Measurements from ENCODE around the gene HLF. TPM values are rescaled to one million over a fixed set of nuclear protein-coding genes. Genes with fewer than 3 reads are reported as not detected.

HLF gene
- total RNA-seq, 1 donor from 2014 or later, result 3.3 TPM

DNA sequence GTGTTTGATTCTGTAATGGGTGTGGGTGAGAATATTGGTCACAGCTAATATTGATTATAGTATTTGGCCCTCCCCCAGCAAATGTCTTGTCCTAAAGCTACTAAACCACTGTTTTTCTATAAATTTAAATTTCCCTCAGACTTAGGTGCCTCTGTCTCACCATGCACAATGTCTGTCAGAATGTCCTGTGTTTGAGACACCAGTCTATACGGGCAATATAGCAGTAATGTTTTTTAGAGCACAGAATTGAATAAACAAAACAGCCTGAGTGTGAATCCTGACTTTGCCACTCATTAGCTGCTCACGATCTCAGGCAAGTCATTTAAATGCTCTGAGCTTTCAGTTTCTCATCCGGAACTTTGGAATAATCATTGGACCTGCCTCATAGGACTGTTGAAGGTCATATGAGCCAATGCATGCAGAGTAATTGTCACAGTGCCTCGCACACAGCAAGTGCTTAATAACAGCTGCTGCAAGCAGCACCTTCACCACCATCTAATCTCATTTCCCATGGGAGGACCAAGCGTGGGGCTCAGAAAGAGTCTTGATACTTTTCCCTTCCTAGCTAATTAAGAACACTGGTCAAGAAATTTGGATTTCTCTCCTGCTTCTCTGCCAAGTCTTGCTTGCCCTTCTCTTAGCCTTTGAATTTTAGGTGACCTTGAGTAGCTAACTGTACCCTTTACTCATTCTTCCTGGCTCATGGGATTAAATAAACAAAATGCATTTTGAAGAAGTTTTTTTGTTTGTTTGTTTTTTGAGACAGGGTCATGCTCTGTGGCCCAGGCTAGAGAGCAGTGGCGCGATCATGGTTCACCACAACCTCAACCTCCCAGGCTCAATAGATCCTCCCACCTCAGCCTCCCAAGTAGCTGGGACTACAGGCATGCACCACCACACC is 9.8 kb downstream of the HLF start:
- DNase-seq (ENCODE audit: low spot score), result no peak

DNA sequence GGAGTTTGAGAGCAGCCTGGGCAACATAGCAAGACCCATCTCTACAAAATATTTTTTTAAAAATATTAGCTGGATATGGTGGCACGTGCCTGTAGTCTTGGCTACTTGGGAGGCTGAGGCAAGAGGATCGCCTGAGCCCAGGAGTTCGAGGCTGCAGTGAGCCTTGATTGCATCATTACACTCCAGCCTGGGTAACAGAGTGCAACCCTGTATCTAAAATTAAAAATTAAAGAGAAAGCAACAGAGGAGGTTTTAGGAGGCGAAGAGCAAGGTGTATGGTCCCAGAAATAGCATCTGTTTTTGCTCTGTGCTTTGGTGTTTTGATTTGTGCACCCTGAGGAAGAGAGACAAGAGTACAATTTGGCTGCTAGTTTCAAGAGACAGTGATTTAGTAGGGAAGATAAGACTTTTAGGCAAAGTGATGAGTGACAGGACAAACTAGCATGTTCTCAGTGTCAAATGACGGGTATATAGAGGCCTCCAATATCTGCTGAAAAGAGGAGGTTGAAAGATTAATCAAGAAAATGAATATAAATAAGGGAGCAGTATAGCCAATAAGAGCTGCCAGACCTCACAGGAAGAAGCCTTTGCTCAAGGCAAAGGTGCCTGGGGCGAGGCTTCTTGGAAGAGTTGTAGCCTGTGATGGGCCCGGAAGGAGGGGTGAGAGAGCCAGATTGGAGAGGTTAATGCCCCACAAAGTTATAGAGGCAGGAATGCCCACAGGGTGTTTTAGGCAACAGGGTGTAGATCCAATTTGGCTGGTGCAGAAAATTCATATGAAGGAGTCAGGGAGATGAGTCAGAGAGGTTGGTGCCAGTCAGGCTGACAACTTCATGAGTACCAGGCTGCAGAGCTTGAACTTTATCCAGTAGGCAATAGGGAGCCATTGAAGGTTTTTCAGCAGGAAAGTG is 11.4 kb downstream of the HLF start:
- no peak for DNase-seq (ENCODE audit: low spot score)

DNA sequence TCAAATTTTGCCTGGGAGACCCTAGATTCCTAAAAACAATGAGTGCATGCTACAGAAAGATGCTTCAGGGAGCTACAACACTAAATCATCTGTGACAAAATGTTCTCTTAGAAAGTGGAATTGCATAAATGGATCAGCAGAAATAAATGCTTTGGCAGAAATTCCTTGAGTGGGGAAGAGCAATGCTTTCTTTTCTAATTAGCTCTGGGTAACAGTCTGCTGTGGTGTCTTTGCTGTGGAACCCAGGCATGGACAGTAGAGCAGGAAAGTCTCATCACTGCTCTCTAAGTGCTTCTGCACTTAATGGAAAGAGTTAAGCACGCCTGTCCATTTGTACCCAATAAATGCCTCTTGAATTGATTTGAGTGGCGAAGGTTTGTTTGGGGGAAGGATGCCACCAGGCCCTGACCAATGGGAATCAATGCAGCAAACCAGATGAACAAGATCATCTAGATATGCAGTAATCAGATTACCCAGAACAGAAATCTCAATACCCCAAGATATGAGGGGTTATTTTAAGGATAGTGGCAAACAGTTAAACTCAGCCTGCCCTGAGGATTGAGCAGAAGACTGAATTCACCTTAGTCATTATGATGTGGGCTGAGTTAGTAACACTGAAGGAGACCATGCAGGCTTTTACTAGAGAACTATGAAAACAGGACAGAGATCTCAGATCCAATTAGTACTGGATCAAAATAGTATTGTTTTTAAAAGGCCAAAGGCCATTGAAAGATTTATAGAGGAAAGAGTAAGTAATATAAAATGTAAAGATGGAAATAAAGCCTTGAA is 13.6 kb downstream of the HLF start:
- no peak for DNase-seq (ENCODE audit: low spot score)

DNA sequence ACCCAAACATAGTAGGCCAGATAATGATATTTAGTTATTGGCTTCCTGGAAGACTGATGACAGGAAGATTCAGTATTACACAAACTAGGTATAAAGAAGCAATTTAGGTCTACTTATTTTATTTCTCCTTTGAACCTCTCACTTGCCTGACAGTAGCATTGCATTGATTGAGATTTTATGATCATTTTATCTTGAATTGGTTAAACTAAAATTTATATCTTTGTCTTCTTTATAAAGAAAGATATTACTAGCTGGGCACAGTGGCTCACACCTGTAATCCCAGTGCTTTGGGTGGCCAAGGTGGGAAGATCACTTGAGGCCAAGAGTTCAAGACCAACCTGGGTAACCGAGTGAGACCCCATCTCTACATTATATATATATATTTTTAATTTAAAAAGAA is 14.4 kb downstream of the HLF start:
- DNase-seq (ENCODE audit: low spot score), result no peak

DNA sequence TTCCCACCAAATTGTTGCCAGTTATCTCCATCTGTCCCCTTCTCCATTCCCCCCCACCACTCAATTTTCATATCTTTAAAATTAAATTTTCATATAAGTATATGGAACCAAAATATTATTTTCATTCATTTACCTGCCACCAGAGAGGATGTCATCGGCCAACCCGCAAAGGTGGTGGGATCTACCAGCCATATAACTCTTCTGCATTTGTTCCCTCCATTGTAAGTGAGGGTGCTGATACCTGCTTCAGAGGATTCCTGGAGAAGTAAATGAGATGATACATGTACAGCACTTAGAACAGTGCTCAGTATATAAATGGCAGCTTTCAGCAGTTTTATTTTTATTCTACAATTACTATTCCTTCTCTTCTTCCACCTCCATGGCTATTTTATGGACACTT is 15.0 kb downstream of the HLF start:
- DNase-seq (ENCODE audit: low spot score), result no peak

DNA sequence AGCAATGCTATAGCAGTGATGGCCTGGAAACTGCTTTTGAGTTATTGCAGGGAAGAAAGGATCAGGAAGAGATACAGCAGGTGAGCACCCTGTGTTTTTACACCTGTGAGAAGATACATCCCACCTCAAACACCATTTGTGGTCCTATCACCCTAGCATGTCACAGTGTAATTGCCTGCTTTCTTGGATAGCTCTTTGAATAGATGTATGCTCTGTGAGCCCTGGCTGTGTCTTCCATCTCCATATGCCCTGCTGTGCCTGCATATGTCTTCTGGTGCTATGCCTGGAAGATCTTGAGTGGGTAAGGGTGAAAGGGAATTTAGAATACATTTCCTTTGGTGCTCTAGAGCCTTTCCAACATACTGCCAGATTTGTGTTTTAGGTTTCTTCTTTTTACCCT is 15.5 kb downstream of the HLF start:
- DNase-seq (ENCODE audit: low spot score), result no peak

DNA sequence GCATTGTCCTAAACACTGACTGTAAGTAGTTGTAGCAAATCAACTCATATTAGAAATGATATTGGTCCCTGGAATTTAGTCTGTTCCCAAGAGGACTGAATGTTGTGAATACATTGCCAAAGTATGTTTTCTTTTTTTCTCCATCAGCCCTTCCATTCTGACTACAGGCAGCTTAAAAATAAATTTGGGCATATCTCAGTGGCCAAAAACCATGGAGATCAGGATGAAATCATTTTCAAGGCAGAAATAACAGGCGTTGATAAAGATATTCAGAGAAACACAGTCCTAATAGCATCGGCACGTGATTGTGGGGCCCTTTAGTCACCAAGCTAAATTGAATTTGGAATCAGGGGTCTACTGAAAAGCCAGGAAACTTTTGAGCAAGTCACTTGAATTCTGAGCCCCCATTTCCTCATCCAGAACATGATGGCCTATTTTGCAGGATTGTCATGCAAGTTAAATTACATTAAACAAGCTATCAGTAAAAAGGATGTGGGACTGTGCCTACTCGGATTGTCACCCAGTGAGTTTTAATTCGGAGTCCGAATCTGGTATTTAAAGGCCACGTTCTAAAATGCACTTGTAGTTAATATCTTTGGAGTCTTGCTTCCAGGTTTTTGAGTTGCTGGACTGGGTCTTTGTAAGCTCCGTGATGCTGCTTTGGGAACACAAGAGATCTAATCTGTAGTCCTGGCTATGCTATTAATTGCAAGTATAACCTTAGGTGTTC is 17.1 kb downstream of the HLF start:
- DNase-seq (ENCODE audit: low spot score), result no peak

DNA sequence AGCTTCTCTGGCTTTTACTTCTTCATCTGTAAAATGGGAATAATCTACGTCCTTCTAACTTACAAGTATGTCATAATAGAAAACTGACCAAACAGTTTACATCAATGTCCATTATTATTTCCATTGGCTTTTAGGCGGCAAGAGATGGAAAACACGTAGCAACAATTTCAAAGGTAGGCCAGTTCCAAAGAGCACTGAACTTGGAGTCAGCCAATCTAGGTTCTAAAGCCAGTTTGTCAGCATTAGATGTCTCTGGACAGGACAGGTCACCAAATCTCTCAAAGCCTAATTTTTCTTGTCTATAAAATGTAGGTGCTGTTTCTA is 17.6 kb downstream of the HLF start:
- no peak for DNase-seq (ENCODE audit: low spot score)

DNA sequence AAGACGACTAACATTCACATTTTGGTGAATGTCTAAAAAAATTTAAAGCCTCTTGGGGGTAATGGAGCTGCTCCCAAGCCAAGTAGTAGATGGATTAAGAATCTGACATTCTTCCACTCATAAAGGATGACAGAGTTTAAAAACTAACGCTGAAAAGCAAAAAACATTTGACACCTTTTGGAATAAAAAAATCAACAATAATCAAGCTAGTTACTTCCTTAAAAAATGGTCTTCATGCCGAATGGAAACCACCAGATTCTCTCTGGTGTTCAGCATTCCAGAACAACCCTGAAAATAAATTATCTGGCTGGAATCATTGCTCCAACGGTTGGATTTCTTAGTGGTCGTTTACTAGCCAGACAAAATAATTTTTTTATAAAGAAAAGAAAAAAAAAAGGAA is 18.0 kb downstream of the HLF start:
- DNase-seq (ENCODE audit: low spot score), result no peak

DNA sequence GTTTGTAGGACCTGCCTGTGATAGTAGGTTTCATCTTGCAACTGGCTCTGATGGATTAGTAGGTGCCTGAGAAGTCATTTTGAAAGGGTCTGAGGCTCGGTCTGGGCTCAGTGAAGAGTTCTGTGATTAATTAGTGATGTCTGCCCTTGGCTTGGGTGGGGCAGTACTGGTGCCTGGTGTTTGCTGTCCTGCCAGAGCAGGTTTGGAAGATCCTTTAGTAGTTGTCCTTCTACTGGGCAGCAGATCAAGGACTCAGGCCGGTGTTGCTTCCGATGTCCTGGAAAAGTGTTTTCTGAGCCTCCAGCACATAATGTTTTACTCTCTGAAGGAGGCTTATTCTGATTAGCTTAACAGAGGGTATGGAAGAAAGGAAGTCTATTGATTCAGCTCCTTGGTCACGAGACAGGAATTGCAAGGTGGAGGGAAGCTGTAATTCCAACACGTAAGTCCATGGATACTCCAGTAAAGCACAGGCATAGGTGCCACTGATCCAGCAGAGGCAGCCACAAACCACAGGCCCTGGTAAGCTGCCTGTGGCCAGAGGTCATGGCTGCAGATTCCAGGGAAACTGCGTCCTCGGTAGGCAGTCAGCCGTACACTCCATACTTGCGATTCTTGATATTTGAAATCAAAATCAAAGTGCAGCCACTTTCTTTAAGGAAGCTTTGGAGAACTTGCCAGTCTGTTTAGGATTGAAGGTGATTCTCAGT is 18.7 kb downstream of the HLF start:
- no peak for DNase-seq (ENCODE audit: low spot score)

DNA sequence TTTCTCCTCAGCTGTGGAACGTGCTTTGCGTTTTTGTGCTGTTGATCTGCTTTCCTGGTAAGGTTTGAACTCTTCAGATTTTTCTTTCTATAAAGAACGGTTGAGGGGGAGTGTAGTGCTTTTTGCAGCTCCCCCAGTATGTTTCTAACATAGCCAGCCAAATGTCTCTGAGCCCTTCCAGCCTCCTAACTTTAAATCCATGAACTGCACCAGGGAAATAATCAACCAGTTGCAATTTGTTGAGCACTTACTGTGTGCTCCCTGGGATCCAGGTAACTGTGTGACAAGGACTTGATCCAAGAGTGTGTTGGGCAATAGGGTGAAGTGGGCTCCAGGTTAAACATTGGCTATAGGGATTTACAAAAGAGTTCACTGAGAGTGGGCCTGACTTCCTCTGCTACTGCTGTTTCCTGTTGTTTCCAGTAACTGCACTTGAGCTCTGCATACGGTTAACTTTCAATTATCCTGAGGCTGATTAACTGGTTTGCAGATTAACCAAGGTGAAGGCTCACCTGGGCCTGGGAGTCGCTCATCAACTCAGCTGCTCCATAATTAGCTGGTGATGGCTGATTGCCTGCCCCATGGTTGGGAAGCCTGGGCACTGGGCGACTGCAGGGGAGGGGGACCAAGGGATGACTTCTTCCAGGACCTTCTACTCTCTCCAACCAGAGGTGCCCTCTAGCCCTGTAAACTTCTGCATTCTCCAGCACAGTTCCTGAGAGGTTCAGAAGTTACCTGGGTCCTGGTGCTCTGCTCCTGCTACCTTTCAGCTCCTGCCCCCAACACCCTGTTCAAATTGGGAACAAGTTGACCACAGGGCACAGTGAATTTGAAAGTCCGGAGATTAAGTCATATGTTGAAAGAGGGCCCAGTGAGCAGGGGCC is 19.5 kb downstream of the HLF start:
- no peak for DNase-seq (ENCODE audit: low spot score)

DNA sequence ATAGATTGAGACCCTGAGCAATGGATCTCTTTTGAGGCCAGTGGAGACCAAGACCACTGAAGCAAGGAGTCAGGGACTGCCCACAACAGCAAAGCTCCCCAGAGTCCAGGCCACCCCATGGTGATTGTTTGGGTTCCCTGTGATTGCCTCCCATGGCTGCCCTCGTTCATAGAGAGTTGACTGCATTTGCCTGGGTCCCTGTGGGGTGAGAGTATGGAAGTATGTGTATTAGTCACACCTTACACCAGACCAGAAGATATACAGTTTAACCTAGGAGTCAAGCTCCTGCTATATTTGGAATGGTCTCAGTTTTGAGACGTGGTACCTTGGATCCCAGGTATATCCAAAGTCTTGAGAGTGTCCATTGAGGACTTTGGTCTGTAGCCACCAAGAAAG is 20.2 kb downstream of the HLF start:
- DNase-seq (ENCODE audit: low spot score), result no peak

DNA sequence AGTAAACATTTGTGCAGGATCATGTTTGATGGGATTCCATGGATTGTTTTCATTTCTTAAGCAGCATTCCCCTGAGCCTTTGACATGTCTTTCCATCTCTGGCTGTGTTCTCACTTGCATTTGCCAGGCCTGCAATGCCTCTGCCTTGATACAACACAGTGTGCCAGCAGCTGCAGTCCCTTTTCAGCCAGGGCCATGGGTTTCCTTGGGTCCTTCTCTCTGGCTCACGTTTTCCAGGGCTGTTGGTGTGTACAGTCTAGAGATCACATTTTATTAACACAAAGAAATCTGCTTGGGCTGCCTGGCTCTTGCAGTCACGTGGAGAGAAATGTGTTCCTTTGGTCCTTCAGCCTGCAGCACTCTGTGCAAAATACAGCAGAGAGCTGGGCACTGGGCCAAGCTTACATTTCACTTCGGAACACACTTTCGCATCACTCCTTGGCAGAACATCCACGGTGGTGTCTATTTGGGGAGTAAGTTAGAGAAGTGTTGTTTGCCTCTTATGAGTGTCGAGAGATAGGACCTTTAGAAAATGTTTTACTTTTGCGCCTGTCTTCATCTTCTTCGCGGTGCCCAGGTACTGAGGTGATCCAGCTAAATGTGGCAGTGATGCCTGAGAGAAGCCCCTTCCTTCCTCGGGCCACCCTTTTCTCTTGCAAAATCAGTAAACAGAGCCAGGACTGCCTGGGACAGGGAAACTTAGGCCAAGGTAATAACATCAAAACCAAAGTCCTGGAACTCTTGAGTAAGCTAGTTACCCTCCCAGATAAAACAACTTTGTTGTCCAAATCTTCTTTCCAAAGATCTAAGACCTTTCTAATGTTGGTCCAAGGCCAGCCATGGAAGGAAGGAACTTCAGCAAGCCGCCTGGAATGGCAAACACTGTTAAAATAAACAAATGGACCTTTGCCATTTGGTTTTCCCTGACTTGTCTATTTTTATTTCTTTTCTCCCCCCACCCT is 20.9 kb downstream of the HLF start:
- DNase-seq (ENCODE audit: low spot score), result no peak

DNA sequence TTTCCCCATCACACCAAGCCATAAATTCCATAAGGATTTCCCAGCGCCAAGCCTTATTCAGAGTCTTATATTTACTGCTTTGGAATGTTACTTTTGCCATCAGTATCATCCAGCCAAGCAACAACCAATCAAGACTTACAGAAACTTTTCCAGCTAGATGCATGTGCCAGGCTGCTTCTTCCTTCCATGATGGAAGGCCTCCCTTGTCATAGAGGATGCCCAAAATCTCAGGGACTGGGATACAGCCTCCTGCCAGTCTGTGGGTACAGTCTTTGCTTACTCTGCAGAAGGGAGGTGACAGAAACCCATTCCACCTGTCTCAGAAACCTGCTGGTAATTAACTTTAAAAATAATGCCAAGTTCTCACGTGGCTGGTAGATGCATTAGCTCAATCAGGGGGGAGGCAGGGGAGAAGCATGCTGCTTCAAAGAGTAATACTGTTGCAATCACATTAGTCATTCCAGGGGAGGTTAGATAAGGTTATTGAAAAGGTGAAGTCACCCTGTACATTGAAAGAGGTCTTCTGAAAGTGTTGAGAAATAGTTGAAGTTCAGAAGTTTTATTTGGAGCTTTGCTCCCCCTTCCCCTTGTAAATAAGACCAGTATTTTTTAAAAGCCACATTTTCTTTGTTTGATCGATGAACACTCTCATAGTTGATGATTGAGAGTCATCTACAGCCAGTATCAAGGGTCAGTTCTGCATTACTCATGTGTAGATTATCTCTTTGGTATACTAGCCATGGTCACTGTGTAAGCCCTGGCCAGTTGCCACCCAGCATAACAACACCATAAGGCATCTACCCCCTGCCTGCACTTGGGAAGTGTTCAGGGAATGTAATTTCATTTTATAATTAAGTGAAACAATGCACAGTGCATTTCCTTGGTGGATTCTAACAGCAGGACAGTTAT is 22.2 kb downstream of the HLF start:
- DNase-seq (ENCODE audit: low spot score), result no peak

DNA sequence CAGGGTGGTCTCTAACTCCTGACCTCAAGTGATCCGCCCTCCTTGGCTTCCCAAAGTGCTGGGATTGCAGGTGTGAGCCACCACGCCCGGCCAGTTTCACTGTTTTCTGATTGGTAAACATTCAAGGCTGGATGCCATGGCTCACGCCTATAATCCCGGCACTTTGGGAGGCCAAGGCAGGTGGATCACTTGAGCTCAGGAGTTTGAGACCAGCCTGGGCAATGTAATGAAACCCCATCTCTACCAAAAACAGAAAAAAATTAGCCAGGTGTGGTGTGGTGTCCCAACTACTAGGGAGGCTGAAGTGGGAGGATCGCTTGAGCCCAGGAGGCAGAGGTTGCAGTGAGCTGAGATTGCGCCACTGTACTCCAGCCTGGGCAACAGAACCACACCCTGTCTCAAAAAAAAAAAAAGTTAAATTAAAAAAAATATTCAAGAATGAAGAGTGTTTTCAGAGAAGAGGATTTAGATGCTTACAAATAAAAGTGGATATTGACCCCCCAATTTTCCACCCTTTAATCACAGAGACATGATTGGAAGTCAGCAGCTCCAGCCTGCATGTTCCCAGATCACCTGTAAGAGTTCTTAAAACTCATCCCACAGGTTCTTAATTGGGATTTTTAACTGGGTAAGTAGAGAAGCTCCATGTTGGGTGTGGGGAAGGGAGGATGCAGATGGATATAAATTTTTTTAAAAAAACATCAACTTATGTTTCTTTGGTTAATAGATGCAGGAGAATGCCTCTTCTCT is 23.8 kb downstream of the HLF start:
- no peak for DNase-seq (ENCODE audit: low spot score)

DNA sequence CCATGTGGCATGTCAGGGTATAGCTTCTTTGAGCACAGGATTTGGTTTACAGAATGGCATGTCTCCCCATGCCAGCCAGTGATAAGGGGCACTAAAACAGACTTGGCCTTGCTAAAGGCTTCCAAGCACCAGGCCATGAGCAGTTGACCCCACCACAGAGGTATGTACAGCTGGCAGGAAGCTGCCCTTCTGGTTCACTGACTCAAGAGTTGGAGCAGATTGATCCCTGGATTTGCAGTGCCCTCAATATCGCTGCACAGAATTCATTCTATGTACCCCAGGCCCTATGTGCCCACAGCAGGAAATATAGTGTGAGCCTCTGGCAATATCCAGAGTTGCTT is 24.3 kb downstream of the HLF start:
- no peak for DNase-seq (ENCODE audit: low spot score)

All from mesenteric fat pad (tissue), 1 donor.